MV-4-11 (cell line): Measurements from ENCODE around the gene DXO.
"Not testable (repeated sequence)": the region's sequence is repeated elsewhere in the genome, so short reads cannot be mapped to it uniquely, and the experiment has no call there.

Source experiments
- DNase-seq: peaks from one replicate; lab custom pipeline; 2025; lab: John Stamatoyannopoulos, UW

The DXO gene

DNA sequence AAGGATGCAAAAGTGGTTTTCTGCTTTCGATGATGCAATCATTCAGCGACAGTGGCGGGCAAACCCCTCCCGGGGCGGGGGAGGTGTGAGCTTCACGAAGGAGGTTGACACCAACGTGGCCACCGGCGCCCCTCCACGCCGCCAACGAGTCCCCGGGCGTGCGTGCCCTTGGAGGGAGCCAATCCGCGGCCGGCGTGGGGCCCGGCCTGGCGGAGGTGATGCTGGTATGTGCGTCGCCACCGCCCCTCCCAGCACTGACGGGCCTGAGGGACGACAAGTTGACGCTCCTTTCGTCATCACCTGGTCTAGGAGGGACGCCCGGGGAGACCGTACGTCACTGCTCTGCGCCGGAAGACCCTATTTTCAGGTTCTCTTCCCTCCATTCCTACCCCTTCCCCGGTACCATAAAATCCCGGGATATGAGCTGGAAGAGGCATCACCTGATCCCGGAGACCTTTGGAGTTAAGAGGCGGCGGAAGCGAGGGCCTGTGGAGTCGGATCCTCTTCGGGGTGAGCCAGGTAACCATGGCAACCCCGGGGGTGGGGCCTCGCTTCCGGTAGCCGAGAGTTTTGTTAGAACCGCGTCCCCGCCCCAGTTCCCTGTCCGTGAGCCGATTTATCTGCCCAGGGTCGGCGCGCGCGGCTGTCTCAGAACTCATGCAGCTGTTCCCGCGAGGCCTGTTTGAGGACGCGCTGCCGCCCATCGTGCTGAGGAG is at the start of gene DXO:
Gene DXO, minus strand, starts transcription at position 146 of the 716 bp plus-strand sequence. CDS start 463 bp downstream, outside the sequence.
- peak; percentile 97 for DNase-seq

GRCh38 chr6:32014547-32014946 is 42.6 kb upstream of the DXO start, which contains the start of gene C4B:
C4B (plus strand) TSS chr6:32014795; CDS start chr6:32014846, 51 bp downstream.
- not testable (repeated sequence) for DNase-seq

DNA sequence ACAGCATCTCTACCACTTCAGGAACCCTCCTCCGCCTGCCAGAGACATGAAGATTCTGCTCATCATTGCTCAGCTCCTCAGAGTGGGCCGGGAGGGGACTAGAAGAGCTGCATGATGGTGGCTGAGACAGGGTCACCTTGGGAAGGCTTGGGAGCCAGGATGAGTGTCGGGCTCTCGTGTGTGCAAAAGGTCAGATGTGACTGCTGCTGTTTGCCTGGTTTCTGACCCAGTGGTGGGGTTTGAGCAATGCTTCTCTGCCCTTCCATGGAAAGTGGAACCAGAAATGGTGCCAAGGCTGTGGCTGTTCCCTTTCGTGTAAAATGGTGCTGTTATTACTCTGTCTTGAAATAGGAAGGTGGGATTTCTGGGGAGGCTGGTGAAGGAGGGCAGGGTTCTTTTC is 41.8 kb upstream of the DXO start:
- not testable (repeated sequence) for DNase-seq

DNA sequence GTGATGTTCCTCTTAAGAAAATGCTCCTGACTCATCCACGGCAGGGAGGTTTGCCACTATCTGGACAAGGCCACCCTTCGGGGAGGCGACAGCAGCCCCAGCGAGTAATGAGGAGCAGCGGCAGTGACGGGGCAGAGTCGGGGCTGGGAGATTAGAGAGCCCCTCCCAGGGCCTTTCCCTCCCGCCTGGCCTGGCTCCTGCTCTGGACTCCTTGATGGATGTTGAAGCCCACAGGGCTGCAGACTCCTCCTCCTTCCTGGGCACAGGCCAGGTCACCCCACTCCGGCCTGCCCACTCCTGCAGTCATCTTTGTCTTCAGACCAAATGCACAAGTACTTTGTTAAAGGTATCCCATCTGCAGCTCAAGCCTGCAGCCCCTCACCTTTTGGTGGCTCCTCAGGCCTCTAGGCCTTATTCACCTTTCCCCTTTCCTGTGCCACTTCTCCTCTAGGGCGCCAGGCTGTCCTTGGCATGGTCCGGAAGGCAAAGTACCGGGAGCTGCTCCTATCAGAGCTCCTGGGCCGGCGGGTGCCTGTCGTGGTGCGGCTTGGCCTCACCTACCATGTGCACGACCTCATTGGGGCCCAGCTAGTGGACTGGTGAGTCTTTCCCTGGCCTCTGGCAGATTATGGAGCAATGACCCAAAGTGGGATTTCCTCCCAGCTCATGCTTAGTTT is 41.1 kb upstream of the DXO start:
- not testable (repeated sequence) for DNase-seq

GRCh38 chr6:32010856-32011530 is 39.1 kb upstream of the DXO start:
- not testable (repeated sequence) for DNase-seq

DNA sequence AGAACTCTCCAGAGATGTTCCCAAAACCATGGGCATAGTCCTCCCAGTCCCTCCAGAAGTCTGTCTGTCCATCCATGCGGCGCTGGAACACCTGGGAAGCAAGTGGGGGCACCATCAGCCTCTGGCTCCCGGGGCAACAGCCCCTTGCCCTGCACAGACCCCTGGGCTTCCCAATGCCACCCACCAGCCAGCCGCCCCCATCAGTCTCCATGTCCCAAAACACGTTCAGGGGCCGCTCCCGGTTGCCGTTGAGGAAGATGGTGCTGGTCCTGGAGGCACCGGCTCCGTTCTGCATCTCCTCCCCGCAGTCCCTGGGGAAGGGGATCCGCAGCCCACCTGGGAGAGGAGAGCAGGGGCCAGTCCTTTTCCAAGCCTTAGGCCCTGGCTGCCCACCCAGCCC is 37.6 kb upstream of the DXO start:
- DNase-seq, result not testable (repeated sequence)

DNA sequence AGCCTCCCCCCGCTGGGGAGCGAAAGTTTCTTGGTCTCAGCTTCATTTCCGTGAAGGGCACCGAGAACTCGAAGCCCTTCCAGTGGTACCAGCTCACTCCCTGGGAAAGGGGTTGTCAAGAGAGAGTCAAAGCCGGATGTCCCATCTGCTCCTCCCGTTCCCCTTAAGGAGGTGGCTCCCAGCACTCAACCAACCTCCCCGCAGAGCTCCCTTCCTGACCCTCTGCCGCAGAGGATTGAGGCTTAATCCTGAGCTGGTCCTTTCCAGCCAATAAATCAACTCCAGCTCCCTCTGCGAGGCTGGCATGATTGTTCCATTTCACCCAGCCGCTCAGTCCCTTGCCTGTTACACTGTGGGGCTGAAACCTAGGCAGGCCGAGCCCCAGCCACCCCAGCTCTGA is 36.7 kb upstream of the DXO start:
- not testable (repeated sequence) for DNase-seq

GRCh38 chr6:32008037-32008436 is 36.1 kb upstream of the DXO start:
- not testable (repeated sequence) for DNase-seq

DNA sequence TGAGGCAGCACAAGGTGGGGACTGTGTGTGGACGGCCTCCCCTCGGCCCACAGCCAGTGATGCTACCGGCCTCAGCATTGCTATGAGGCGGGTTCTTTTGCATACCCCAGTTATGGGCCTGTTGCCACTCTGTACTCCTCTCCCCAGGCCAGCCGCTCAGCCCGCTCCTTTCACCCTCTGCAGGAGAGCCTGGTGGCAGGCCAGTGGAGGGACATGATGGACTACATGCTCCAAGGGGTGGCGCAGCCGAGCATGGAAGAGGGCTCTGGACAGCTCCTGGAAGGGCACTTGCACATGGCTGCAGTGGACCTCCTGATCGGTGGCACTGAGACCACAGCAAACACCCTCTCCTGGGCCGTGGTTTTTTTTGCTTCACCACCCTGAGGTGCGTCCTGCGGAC is 35.1 kb upstream of the DXO start:
- not testable (repeated sequence) for DNase-seq

GRCh38 chr6:32005991-32006529 is 34.1 kb upstream of the DXO start:
- not testable (repeated sequence) for DNase-seq

GRCh38 chr6:32005538-32005880 is 33.6 kb upstream of the DXO start:
- not testable (repeated sequence) for DNase-seq

- DNase-seq, result not testable (repeated sequence)
Measured at GRCh38 chr6:32004864-32005537, 33.1 kb upstream of the DXO start.

DNA sequence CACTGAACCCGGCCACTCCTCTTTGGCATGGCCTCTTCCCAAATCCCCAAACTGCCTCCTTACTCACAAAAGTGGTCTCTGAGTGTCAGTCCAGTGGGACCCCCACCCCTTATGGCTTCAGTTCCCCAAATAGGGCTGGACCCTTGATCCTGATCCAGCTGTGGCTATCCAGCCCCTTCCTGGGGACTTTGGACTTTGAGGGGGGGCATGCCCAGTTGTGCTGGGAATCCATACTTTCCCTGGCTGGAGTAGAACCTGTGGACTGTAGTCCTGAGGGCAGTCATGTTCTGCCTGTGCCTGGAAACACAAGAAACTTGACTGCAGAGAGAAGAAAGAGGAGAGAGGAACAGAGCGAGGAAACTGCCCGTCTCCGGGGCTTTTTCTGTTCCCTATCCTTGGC is 32.5 kb upstream of the DXO start:
- DNase-seq, result not testable (repeated sequence)

GRCh38 chr6:32003301-32003700 is 31.4 kb upstream of the DXO start:
- DNase-seq, result not testable (repeated sequence)

DNA sequence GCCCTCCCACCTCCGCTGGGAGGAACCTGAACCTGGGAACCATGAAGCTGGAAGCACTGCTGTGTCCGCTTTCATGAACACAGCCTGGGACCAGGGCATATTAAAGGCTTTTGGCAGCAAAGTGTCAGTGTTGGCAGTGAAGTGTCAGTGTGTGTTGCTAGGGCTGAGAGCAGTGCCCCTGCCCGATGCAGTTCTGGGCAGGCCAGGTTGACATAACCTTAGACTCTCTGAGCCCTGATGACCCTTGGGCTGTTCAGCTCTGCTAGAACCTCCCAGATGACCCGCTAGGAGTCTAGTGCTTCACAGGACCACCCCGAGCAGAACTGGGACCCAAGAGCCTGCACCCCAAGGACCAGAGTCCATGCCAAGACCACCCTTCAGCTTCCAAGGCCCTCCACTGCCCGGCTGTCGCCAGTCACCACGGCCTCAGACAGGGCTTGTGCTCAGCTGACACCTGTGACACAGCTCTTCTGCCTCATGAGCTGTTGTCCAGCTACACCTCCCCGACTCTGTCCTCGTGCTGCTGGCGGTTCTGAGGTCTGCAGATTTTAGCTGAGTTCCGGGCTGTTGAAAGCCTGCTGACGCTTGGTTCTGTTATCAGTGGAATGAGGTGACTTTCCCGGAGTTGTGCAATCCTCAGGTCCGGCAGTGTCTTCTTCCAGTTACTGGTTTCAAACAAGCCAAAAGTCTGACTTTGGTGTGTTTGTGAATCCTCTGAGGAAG is 30.8 kb upstream of the DXO start:
- DNase-seq, result not testable (repeated sequence)

- DNase-seq, result not testable (repeated sequence)
Measured at GRCh38 chr6:31996385-31996784, 24.4 kb upstream of the DXO start.

- DNase-seq, result not testable (repeated sequence)
Measured at GRCh38 chr6:31994421-31994820, 22.5 kb upstream of the DXO start.

DNA sequence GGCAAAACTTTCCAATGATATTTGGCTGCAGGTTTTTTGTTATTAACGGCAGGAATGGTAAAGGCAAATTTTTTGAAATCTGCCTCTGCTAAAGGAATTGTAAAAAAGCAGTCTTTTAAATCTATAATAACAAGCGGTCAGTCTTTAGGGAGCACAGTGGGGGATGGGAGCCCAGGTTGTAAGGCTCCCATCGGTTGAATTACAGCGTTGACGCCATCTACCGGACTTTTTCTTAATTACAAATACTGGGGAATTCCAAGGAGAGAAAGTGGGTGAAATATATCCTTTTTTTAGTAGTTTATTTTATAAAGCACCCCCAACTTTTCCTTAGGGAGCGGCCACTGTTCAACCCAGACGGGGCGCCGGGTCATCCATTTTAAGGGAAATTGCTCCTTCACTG is 17.4 kb upstream of the DXO start:
- not testable (repeated sequence) for DNase-seq

DNA sequence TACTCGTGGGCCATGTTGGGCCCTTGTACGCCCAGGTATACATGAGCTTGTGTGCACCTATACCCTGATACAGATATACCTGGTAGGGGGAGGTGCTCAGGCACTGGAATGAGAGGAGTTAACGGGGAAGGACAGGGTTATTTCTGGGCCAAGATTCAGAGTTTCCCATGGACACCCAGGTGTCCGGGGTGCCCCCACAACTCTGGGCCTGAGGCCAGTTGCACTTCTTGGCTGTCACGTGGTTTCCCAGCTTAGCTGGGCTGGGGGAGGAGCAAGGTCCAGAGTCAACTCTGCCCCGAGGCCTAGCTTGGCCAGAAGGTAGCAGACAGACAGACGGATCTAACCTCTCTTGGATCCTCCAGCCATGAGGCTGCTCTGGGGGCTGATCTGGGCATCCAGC is 9.8 kb upstream of the DXO start, which contains the start of gene C4A:
Gene C4A, plus strand, starts transcription at position 314 of the 400 bp plus-strand sequence. Its CDS starts 51 bp downstream, at position 365.
- DNase-seq, result not testable (repeated sequence)

GRCh38 chr6:31980998-31981397 is 9.1 kb upstream of the DXO start:
- not testable (repeated sequence) for DNase-seq
